ENCODE data around the gene PCDHB7.
"Not testable (repeated sequence)": the region's sequence is repeated elsewhere in the genome, so short reads cannot be mapped to it uniquely, and the experiment has no call there.

Gene PCDHB7

GRCh38 chr5:141225421-141225820, 53.0 kb downstream of the PCDHB7 start:
- DNase-seq = not testable (repeated sequence)
